Neural cell (in vitro differentiated cells): ENCODE measurements around the gene EIF4E2.

Experiments
- CTCF ChIP-seq: fragments of 450-650 bp; IDR thresholded peaks from 2 replicates; pipeline ENCODE4 v1.5.1; 2014; ENCODE audit warnings: antibody characterized with exemption, mild to moderate bottlenecking, moderate library complexity; ENCODE audit not compliant: poor library complexity, severe bottlenecking
- EP300 ChIP-seq: fragments of 450-650 bp; conservative IDR thresholded peaks from 2 replicates; pipeline ENCODE4 v1.6.1; 2014; ENCODE audit warnings: antibody characterized with exemption, mild to moderate bottlenecking, moderate library complexity; ENCODE audit not compliant: poor library complexity, severe bottlenecking
- POLR2AphosphoS5 ChIP-seq: IDR thresholded peaks from 2 replicates; pipeline ENCODE4 v1.6.1; 2012
- SMC3 ChIP-seq: fragments of 450-650 bp; conservative IDR thresholded peaks from 2 replicates; pipeline ENCODE4 v1.6.1; 2014; ENCODE audit warnings: antibody characterized with exemption, mild to moderate bottlenecking, moderate library complexity; ENCODE audit not compliant: poor library complexity

- TF ChIP-seq EP300 (no peak), CTCF (no peak), POLR2AphosphoS5 (no peak), SMC3 (no peak)
These were observed 17.2 kb downstream of the EIF4E2 start for GRCh38 chr2:232567721-232568120.
